ENCODE results near the gene FBXO41. TPM values are rescaled to one million over a fixed set of nuclear protein-coding genes. Genes with fewer than 3 reads are reported as not detected.

FBXO41 gene
- total and polyA plus RNA-seq, 10 of the 15 experiments (the other 5 are each of a cell fraction or from before 2014, with no cell fraction given): 1.9 to 38.9 (median 11.3) TPM

DNA sequence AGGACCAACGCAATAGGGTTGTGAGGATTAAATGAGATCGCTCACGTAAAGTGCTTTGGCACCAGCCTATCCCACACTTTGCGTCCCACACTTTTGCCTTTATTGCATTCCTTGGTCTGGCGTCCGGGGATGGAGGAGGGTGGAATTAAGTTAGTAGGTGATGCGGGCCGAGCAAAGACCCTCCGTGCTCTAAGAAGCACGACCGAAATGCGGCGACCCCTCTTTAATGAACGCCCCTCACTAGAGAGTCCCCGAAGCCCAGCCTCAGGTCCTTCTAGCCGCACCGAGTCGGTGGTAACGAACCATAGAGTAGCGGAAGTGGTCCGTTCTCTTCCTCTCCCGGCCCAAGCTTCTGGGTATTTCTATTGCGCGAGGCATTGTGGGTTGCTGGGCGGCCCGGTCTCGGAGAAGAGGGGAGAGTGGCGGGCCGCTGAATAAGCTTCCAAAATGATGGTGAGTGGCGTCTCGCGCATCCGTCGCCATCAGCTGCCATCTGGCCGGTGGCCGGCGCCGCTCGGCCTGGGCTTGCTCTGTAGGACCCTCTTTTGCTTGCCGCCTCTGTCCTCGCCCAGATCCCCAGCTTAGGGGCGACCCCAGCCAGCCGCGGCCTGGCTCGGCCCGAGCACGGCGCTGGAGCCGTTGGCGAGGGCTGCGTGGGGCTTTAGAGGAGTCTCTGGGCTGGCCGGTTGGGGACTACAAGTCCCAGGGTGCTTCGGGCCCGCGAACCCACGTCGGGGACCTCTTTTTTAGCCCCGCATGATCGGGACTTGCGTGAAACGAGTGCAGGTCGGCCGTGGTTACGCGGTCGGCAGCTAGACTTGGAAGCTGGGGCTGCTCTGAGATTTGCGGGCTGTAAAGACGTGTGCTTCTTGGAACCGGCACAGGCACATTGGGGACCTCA is 50.1 kb downstream of the FBXO41 start, which contains the start of gene CCT7:
Gene CCT7, plus strand, starts transcription at position 377 of the 901 bp plus-strand sequence. Its CDS starts 71 bp downstream, at position 448.
- WGBS (ENCODE audit: insufficient coverage, insufficient replicate concordance, low lambda C conversion rate, missing lambda C conversion rate): 1% methylated on average over 68 of the region's 69 CpGs
- Histone ChIP-seq H3K4me1 (ENCODE audit: control insufficient read depth, insufficient read depth, low read length) (peaks cover 4% of the 10 kb centered on the region), H3K27me3 (replicated peaks in 1 of 2; ENCODE audit: control insufficient read depth in 2 of 2, insufficient read depth in 2 of 2, low read length in 1 of 2) (no peaks in the 10 kb centered on the region), H3K9ac (ENCODE audit: control insufficient read depth, insufficient read depth, low read length) (peak within 1 kb of the TSS; percentile 82), H4K20me1 (ENCODE audit: control insufficient read depth, insufficient read depth) (0 out of 2 replicates have a peak, but pooled peaks cover 4% of the 10 kb centered on the region), H2AFZ (ENCODE audit: control insufficient read depth, low read depth, low read length) (peak within 1 kb of the TSS; percentile 100), H3K79me2 (ENCODE audit: control insufficient read depth, insufficient read depth, low read length) (peaks cover 51% of the 10 kb centered on the region), H3K9me3 (replicated peaks; ENCODE audit: control insufficient read depth, insufficient read depth, low read length) (no peaks in the 10 kb centered on the region), H3K4me3 (peak within 1 kb of the TSS; percentile 78), H3K36me3 (ENCODE audit: control insufficient read depth in 2 of 2, insufficient read depth in 2 of 2, low read length in 1 of 2) (peaks cover 0 to 6% of the 10 kb centered on the region in 2 experiments; a peak in 1 of 4 replicates), H3K4me2 (ENCODE audit: control insufficient read depth, insufficient read depth) (peak within 1 kb of the TSS; percentile 99), H3K27ac (ENCODE audit: control insufficient read depth, insufficient read depth) (peak within 1 kb of the TSS; percentile 91)
- ChIA-PET CTCF (interaction anchor here (0.5 to 9.8 kb wide), 7 partner anchors 16 to 366 kb away, joined by 3 to 99 read pairs (median 8); partner anchors contain the start of genes EGR4, FBXO41 and SMYD5), SMC1A (ENCODE audit: uncharacterized antibody, unreplicated experiment) (interaction anchor here (0.7 to 2.4 kb wide), 6 partner anchors 10 to 56 kb away, joined by 3 to 10 read pairs (median 3); no protein-coding TSS in a partner anchor), RAD21 (ENCODE audit: unreplicated experiment) (interaction anchor here (1.4 to 3.2 kb wide), 5 partner anchors 10 to 55 kb away, joined by 4 to 22 read pairs (median 5); partner anchors contain the start of genes FBXO41 and SMYD5), POLR2A (interaction anchor here (0.6 to 3.4 kb wide), 8 partner anchors 17 to 59 kb away, joined by 3 to 14 read pairs (median 4); partner anchors contain the start of genes EGR4, FBXO41 and SMYD5)
- TSS peak; percentile 80 for BruUV-seq (replicated peaks)
- ATAC-seq (peak; percentile 82), FAIRE-seq (peak; percentile 84), DNase-seq (ENCODE audit: low read depth, low spot score) (peak; percentile 59)
- in situ Hi-C loops (cut with MboI) (no loop called here), intact Hi-C loops (cut with micrococcal nuclease; ENCODE audit: unreplicated experiment) (loop anchor here (1.0 to 5.0 kb wide), 3 partner anchors 20 to 153 kb away; partner anchors contain the start of genes ALMS1, FBXO41 and SMYD5)
- TF ChIP-seq, protein P1, sequence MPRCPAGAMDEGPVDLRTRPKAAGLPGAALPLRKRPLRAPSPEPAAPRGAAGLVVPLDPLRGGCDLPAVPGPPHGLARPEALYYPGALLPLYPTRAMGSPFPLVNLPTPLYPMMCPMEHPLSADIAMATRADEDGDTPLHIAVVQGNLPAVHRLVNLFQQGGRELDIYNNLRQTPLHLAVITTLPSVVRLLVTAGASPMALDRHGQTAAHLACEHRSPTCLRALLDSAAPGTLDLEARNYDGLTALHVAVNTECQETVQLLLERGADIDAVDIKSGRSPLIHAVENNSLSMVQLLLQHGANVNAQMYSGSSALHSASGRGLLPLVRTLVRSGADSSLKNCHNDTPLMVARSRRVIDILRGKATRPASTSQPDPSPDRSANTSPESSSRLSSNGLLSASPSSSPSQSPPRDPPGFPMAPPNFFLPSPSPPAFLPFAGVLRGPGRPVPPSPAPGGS (IDR thresholded peaks at IDR 0.05; ENCODE audit: borderline replicate concordance, insufficient read depth, low read depth, low read length, poor library complexity, severe bottlenecking): no peak
- TF ChIP-seq, protein P2, sequence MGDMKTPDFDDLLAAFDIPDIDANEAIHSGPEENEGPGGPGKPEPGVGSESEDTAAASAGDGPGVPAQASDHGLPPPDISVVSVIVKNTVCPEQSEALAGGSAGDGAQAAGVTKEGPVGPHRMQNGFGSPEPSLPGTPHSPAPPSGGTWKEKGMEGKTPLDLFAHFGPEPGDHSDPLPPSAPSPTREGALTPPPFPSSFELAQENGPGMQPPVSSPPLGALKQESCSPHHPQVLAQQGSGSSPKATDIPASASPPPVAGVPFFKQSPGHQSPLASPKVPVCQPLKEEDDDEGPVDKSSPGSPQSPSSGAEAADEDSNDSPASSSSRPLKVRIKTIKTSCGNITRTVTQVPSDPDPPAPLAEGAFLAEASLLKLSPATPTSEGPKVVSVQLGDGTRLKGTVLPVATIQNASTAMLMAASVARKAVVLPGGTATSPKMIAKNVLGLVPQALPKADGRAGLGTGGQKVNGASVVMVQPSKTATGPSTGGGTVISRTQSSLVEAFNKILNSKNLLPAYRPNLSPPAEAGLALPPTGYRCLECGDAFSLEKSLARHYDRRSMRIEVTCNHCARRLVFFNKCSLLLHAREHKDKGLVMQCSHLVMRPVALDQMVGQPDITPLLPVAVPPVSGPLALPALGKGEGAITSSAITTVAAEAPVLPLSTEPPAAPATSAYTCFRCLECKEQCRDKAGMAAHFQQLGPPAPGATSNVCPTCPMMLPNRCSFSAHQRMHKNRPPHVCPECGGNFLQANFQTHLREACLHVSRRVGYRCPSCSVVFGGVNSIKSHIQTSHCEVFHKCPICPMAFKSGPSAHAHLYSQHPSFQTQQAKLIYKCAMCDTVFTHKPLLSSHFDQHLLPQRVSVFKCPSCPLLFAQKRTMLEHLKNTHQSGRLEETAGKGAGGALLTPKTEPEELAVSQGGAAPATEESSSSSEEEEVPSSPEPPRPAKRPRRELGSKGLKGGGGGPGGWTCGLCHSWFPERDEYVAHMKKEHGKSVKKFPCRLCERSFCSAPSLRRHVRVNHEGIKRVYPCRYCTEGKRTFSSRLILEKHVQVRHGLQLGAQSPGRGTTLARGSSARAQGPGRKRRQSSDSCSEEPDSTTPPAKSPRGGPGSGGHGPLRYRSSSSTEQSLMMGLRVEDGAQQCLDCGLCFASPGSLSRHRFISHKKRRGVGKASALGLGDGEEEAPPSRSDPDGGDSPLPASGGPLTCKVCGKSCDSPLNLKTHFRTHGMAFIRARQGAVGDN (IDR thresholded peaks at IDR 0.05): peak; percentile 74
- TF ChIP-seq ZZZ3 (IDR thresholded peaks at IDR 0.05; ENCODE audit: control insufficient read depth, insufficient read length, low read depth) (peak; percentile 49), CBX3 (IDR thresholded peaks at IDR 0.05; ENCODE audit: borderline replicate concordance, low read depth) (no peak), SP1 (IDR thresholded peaks at IDR 0.05; ENCODE audit: low read depth, low read length) (peak; percentile 36), FOXK2 (IDR thresholded peaks at IDR 0.05) (peak; percentile 44), SMAD1 (IDR thresholded peaks at IDR 0.05; ENCODE audit: low read depth, partially characterized antibody) (peak; percentile 60), BACH1 (IDR thresholded peaks at IDR 0.05; ENCODE audit: borderline replicate concordance) (peak; percentile 86), TCF3 (IDR thresholded peaks at IDR 0.05; ENCODE audit: borderline replicate concordance, insufficient read depth, low read depth, low read length) (peak; percentile 64), ZBED1 (IDR thresholded peaks at IDR 0.05; ENCODE audit: borderline replicate concordance) (0 out of 2 replicates have a peak, but pooled peaks have one; percentile 48), HCFC1 (IDR thresholded peaks at IDR 0.05; ENCODE audit: low read length) (peak; percentile 82)
- TF ChIP-seq, protein P3, sequence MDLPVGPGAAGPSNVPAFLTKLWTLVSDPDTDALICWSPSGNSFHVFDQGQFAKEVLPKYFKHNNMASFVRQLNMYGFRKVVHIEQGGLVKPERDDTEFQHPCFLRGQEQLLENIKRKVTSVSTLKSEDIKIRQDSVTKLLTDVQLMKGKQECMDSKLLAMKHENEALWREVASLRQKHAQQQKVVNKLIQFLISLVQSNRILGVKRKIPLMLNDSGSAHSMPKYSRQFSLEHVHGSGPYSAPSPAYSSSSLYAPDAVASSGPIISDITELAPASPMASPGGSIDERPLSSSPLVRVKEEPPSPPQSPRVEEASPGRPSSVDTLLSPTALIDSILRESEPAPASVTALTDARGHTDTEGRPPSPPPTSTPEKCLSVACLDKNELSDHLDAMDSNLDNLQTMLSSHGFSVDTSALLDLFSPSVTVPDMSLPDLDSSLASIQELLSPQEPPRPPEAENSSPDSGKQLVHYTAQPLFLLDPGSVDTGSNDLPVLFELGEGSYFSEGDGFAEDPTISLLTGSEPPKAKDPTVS (IDR thresholded peaks at IDR 0.05; ENCODE audit: low read depth, low read length): peak; percentile 83
- TF ChIP-seq, protein P4, sequence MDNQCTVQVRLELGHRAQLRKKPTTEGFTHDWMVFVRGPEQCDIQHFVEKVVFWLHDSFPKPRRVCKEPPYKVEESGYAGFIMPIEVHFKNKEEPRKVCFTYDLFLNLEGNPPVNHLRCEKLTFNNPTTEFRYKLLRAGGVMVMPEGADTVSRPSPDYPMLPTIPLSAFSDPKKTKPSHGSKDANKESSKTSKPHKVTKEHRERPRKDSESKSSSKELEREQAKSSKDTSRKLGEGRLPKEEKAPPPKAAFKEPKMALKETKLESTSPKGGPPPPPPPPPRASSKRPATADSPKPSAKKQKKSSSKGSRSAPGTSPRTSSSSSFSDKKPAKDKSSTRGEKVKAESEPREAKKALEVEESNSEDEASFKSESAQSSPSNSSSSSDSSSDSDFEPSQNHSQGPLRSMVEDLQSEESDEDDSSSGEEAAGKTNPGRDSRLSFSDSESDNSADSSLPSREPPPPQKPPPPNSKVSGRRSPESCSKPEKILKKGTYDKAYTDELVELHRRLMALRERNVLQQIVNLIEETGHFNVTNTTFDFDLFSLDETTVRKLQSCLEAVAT (IDR thresholded peaks at IDR 0.05): peak; percentile 67

Measured in GM12878 (cell line).